Activated T-cell treated with anti-CD3 and anti-CD28 coated beads, Interleukin-2, amount 50 U/mL, for 4 hours (primary cell): ENCODE data around the gene DOK3. TPM values are rescaled to one million over a fixed set of nuclear protein-coding genes. Genes with fewer than 3 reads are reported as not detected.
A peak's percentile ranks its signal among the peaks of the same experiment; 100 is the strongest.

Experiments used
- ATAC-seq, 2 donors: fragments of 200-7000 bp; cut with Tn5 transposase; one replicate each; pipeline ENCODE4 v1.10.0; 2021
- DNase-seq: peaks from one replicate; pipeline ENCODE4 v3.0.0-alpha.2; 2020
- H3K27me3 Mint-ChIP-seq: one replicate; pipeline ENCODE4 v1.8.0; 2021; ENCODE audit warnings: low read depth, mixed read lengths
- H3K36me3 Mint-ChIP-seq: one replicate; pipeline ENCODE4 v1.8.0; 2022; ENCODE audit warnings: mixed read lengths; ENCODE audit not compliant: insufficient read depth
- H3K4me1 Mint-ChIP-seq: one replicate; pipeline ENCODE4 v1.8.0; 2021; ENCODE audit warnings: low read depth, mixed read lengths
- H3K4me3 Mint-ChIP-seq: one replicate; pipeline ENCODE4 v1.8.0; 2021; ENCODE audit warnings: mild to moderate bottlenecking, moderate library complexity, mixed read lengths
- H3K9me3 Mint-ChIP-seq: one replicate; pipeline ENCODE4 v1.8.0; 2021; ENCODE audit warnings: mixed read lengths
- total RNA-seq, 3 donors: library from RNA; stranded (reverse); gene quantifications; one replicate each; pipeline ENCODE4 v1.2.1, GENCODE V29; 2021

The DOK3 gene
- total RNA-seq, 3 donors from 2014 or later: 8.2 to 9.2 (median 8.7) TPM

DNA sequence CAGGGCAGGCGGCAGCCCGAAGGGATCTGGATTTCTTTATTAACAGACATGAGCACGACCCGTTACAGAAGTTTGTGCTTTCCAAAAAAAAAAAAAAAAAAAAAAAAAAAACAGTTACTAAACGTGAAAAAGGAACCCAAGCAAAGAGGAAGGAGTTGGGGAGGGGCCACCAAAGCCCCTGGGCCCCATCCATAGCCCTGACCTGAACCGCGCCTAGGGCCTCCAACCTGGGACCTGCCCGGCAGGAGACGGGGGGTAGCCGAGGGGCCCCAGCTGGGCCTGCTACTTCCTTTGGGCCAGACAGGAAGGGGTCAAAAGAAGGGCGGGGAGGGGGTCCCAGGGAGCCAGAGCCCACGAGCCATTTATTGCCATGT, 53.0 kb downstream of the DOK3 start:
- Mint-ChIP-seq H3K4me3 (no peak overlapping the region), H3K36me3 (no peaks in the 10 kb centered on the region), H3K4me1 (peaks cover 29% of the 10 kb centered on the region), H3K9me3 (no peaks in the 10 kb centered on the region), H3K27me3 (no peaks in the 10 kb centered on the region)
- no peak for DNase-seq
- no peak for ATAC-seq

DNA sequence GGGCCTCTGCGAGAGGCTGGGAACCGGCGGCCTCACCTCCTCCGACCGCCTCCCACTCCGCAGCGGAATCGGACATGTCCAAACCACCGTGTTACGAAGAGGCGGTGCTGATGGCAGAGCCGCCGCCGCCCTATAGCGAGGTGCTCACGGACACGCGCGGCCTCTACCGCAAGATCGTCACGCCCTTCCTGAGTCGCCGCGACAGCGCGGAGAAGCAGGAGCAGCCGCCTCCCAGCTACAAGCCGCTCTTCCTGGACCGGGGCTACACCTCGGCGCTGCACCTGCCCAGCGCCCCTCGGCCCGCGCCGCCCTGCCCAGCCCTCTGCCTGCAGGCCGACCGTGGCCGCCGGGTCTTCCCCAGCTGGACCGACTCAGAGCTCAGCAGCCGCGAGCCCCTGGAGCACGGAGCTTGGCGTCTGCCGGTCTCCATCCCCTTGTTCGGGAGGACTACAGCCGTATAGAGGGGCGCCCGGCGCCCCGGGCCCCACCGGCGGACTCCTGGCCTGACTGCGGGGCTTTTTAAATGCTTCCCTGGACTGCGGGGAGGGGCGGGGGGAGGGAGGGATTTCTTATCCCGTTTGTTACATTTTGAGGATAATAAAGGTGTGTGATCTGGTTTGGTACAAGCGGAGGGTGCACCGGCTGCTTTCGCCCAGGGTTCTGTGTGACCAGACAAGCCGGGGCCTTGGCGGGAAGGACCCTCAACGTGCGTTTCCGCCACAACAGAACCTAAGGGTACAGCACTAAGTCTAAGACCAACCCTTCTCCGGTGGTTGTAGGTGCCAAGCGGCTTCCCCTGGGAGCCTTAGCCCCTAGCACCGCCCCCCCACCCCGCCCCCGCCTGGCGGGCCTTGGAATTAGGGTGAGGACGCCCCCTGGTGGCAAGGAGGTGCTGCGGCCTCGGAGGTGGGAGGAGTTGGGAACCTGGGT, 53.7 kb downstream of the DOK3 start:
- H3K9me3 Mint-ChIP-seq: no peaks in the 10 kb centered on the region
- DNase-seq (peak; percentile 96), ATAC-seq (peak; percentile 18 to 29)
- no peaks in the 10 kb centered on the region for H3K27me3 Mint-ChIP-seq
- peaks cover 26% of the 10 kb centered on the region for H3K4me1 Mint-ChIP-seq
- H3K36me3 Mint-ChIP-seq: no peaks in the 10 kb centered on the region
- H3K4me3 Mint-ChIP-seq: peak overlapping the region; percentile 83

DNA sequence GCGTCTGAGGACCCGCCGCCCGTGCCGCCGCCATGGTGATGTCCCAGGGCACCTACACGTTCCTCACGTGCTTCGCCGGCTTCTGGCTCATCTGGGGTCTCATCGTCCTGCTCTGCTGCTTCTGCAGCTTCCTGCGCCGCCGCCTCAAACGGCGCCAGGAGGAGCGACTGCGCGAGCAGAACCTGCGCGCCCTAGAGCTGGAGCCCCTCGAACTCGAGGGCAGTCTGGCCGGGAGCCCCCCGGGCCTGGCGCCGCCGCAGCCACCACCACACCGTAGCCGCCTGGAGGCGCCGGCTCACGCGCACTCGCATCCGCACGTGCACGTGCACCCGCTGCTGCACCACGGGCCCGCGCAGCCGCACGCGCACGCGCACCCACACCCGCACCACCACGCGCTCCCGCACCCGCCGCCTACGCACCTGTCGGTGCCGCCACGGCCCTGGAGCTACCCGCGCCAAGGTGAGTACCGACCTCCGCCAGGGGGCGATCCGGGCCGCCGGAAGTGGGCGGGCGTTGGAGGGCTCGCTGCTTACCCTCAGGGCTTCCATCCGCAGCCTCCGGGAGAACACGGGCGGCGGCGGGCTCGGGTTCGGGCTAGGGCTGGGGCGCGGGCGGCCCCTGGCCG, 54.5 kb downstream of the DOK3 start:
- Mint-ChIP-seq H3K4me1 (peaks cover 26% of the 10 kb centered on the region), H3K9me3 (no peaks in the 10 kb centered on the region), H3K4me3 (peak overlapping the region; percentile 70), H3K36me3 (no peaks in the 10 kb centered on the region), H3K27me3 (no peaks in the 10 kb centered on the region)
- DNase-seq (peak; percentile 90), ATAC-seq (peak; percentile 65 to 66)

DNA sequence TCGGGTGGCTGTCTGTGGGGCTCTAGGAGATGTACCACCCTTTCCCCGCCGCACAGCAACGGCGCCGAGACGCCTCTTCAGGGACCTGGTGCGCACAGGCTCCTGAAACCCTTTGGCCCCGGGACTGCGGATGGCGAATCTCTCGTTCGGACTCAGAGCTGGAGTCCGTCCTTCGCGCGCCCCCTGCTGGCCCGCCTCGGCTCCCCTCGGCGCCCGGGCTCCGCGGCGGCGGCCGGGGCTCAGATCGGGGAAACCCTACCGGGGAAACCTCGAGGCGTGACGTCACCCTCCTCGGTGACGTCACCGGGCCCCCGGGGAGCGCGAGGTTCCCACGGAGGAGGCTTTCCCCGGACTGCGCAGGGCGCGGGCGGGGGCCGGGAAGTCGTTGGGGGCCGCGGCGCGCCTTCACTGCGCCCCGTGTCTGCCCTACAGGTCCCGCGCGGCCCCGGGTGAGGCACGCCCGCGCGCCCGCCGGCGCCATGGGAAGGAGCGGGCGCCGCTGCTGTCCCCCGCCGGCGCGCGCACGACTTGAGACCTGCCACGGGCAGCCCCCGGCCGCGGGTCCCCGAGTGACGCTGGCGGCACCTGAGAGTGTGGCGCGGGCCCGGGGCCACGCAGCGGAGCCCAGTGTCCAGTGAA, 55.1 kb downstream of the DOK3 start:
- H3K27me3 Mint-ChIP-seq: no peaks in the 10 kb centered on the region
- DNase-seq: peak; percentile 95
- peaks cover 26% of the 10 kb centered on the region for H3K4me1 Mint-ChIP-seq
- peak overlapping the region; percentile 80 for H3K4me3 Mint-ChIP-seq
- no peaks in the 10 kb centered on the region for H3K9me3 Mint-ChIP-seq
- ATAC-seq: peak; percentile 53 to 60
- no peaks in the 10 kb centered on the region for H3K36me3 Mint-ChIP-seq

DNA sequence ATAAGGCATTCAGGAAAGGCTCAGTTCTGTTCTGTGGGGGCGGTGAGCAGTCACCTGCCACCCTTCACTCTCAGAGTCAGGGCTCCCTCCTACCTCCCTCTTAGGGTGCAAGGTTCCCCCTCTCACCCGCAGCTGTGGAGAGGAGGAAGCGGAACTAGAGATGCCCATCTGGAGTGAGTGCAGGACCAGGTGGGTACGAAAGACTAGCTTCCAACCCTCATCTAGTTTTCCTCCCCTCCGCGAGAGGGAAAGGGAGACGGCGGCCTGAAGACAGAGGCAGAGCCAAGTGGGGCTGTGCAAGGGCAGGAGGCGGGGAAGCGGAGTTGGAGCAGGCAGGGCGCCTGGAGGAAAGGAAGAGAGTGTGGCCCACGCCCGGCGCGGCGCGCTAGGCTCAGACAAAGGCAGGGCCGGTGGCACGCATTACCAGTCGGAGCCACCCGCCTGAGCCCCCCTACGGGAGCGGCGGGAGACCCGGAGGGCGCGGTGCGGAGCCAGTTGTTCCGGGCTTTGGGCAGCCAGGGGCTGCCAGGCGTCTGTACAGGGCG, 55.7 kb downstream of the DOK3 start:
- peak in 1 of 2 donors; percentile 2 for ATAC-seq
- Mint-ChIP-seq H3K9me3 (no peaks in the 10 kb centered on the region), H3K27me3 (no peaks in the 10 kb centered on the region), H3K4me3 (peak overlapping the region; percentile 80), H3K4me1 (peaks cover 26% of the 10 kb centered on the region), H3K36me3 (no peaks in the 10 kb centered on the region)
- DNase-seq: no peak

DNA sequence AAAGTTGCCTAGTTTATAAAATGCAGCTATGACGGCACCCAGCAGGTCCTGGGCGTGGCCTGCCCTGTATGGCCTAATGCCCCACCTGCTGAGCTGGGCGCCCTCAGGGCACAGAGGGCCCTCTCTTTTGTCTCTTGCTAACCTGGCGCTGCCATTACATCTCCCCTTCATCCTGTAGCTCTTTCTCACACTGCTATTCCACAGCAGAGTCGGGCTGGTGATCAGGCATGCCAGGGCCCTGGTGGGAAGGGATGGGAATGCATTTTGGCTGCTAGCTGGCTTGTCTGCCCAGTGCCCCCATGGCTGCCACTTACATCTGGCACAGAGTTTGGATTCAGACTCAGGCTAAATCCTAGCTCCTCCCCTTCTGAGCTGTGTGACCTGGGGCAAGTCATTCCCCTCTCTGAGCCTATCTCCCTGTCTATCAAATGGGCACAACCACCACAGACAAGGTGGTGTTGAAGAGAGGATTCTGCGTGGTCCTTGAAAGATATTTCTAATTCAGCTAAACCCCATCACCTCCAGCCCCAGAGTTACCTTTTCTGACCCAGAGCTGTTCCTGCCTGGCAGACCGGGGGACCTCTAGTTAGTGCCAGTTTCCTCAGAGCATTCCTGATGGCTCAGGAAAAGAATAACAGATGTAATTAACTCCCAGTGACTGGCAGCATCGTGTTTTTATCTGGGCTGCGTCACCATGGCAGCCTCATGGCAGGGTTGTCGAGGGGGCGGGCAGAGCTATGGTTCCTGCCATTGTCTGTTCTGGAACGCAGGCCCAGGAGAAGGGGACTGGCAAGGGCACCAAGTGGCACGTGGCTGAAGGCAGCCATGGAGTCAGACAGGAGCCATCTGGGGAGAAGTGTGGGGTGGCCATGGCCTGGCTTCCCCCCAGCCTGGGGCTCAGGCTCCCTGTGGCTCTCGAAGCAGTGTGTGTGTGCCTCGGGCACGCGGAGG, 56.7 kb downstream of the DOK3 start:
- Mint-ChIP-seq H3K4me1 (peaks cover 35% of the 10 kb centered on the region), H3K36me3 (no peaks in the 10 kb centered on the region), H3K9me3 (no peaks in the 10 kb centered on the region), H3K27me3 (no peaks in the 10 kb centered on the region), H3K4me3 (peak overlapping the region; percentile 51)
- ATAC-seq (no peak), DNase-seq (no peak)

Other genes starting within 250 kb of the DOK3 start
- 10 to 100 TPM; 26.3 to 29.8 (median 27.5) TPM for gene RAB24, start 206.1 kb downstream of the DOK3 start, total RNA-seq
- gene PRELID1, start 206.0 kb downstream of the DOK3 start, total RNA-seq: 100 to 1,000 TPM; 293 to 372 (median 302) TPM
- 1 to 10 TPM; 3.7 to 5.1 (median 4.3) TPM for gene MXD3, start 197.9 kb downstream of the DOK3 start, total RNA-seq
- gene LMAN2, start 158.2 kb downstream of the DOK3 start, total RNA-seq: 100 to 1,000 TPM; 120 to 129 (median 127) TPM
- gene RGS14, start 151.9 kb downstream of the DOK3 start, total RNA-seq: 10 to 100 TPM; 43.7 to 62.3 (median 46.2) TPM
- gene SLC34A1, start 125.4 kb downstream of the DOK3 start, total RNA-seq: not detected
- gene PFN3, start 109.2 kb downstream of the DOK3 start, total RNA-seq: not detected
- 1 to 10 TPM; 1.7 to 5.7 (median 3.1) TPM for gene F12, start 100.3 kb downstream of the DOK3 start, total RNA-seq
- 100 to 1,000 TPM; 140 to 163 (median 158) TPM for gene GRK6, start 83.2 kb downstream of the DOK3 start, total RNA-seq
- 10 to 100 TPM; 11.7 to 19.8 (median 14.2) TPM for gene PRR7, start 63.0 kb downstream of the DOK3 start, total RNA-seq
- 10 to 100 TPM; 16.6 to 48.5 (median 21.6) TPM for gene DBN1, start 36.2 kb downstream of the DOK3 start, total RNA-seq
- gene PDLIM7, start 12.2 kb downstream of the DOK3 start, total RNA-seq: 10 to 100 TPM; 18.0 to 22.1 (median 19.0) TPM
- gene DDX41, start 7.1 kb upstream of the DOK3 start, total RNA-seq: 100 to 1,000 TPM; 203 to 220 (median 207) TPM
- gene FAM193B, start 44.7 kb upstream of the DOK3 start, total RNA-seq: 10 to 100 TPM; 54.7 to 63.7 (median 62.1) TPM
- 100 to 1,000 TPM; 178 to 208 (median 199) TPM for gene TMED9, start 82.4 kb upstream of the DOK3 start, total RNA-seq
- 10 to 100 TPM; 35.5 to 40.5 (median 37.0) TPM for gene B4GALT7, start 90.3 kb upstream of the DOK3 start, total RNA-seq